ENCODE measurements around the gene GDI2. TPM values are rescaled to one million over a fixed set of nuclear protein-coding genes. Genes with fewer than 3 reads are reported as not detected.

GDI2 gene
- total and polyA plus RNA-seq, 4 donors: 103 to 190 (median 155) TPM

- TF ChIP-seq, protein P1, sequence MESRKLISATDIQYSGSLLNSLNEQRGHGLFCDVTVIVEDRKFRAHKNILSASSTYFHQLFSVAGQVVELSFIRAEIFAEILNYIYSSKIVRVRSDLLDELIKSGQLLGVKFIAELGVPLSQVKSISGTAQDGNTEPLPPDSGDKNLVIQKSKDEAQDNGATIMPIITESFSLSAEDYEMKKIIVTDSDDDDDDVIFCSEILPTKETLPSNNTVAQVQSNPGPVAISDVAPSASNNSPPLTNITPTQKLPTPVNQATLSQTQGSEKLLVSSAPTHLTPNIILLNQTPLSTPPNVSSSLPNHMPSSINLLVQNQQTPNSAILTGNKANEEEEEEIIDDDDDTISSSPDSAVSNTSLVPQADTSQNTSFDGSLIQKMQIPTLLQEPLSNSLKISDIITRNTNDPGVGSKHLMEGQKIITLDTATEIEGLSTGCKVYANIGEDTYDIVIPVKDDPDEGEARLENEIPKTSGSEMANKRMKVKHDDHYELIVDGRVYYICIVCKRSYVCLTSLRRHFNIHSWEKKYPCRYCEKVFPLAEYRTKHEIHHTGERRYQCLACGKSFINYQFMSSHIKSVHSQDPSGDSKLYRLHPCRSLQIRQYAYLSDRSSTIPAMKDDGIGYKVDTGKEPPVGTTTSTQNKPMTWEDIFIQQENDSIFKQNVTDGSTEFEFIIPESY (IDR thresholded peaks at IDR 0.05): no peak
- TF ChIP-seq HNF4A (conservative IDR thresholded peaks at IDR 0.05) (no peak), NR2F2 (IDR thresholded peaks at IDR 0.05) (no peak)
These were observed 36.9 kb downstream of the GDI2 start (continued) for GRCh38 chr10:5776136-5776880.

GRCh38 chr10:5775685-5776084, 37.5 kb downstream of the GDI2 start:
- Histone ChIP-seq H3K9me3 (ENCODE audit: control insufficient read depth in 4 of 4, low read length in 3 of 4) (no peaks in the 10 kb centered on the region), H3K9ac (ENCODE audit: low read depth in 1 of 2, low read length in 2 of 2) (no peak overlapping the region), H3K27ac (ENCODE audit: low read depth in 1 of 2, low read length in 2 of 2) (no peak overlapping the region), H3K4me1 (ENCODE audit: control insufficient read depth in 4 of 4, insufficient read depth in 4 of 4, low read length in 3 of 4) (peaks cover 0 to 8% (median 0%) of the 10 kb centered on the region in 4 donors), H3K27me3 (ENCODE audit: control insufficient read depth in 4 of 4, insufficient read depth in 4 of 4, low read length in 3 of 4) (no peaks in the 10 kb centered on the region), H3K4me3 (ENCODE audit: low read depth in 1 of 3, low read length in 3 of 3) (no peak overlapping the region), H3K36me3 (ENCODE audit: control insufficient read depth in 4 of 4, insufficient read depth in 3 of 4, low read depth in 1 of 4, low read length in 3 of 4) (peaks cover 3 to 27% (median 13%) of the 10 kb centered on the region in 4 donors)
- WGBS: 85% methylated on average over 16 of the region's 16 CpGs
- no peak for DNase-seq (ENCODE audit: low spot score)
- TF ChIP-seq FOXA2 (IDR thresholded peaks at IDR 0.05) (no peak), YY1 (IDR thresholded peaks at IDR 0.05) (no peak)

- peaks cover 0 to 8% (median 0%) of the 10 kb centered on the region in 4 donors for H3K4me1 ChIP-seq (ENCODE audit: control insufficient read depth in 4 of 4, insufficient read depth in 4 of 4, low read length in 3 of 4)
- WGBS: 95% methylated on average over 8 of the region's 8 CpGs
- peaks cover 3 to 27% (median 13%) of the 10 kb centered on the region in 4 donors for H3K36me3 ChIP-seq (ENCODE audit: control insufficient read depth in 4 of 4, insufficient read depth in 3 of 4, low read depth in 1 of 4, low read length in 3 of 4)
- no peaks in the 10 kb centered on the region for H3K9me3 ChIP-seq (ENCODE audit: control insufficient read depth in 4 of 4, low read length in 3 of 4)
- TF ChIP-seq, protein P1 (IDR thresholded peaks at IDR 0.05): no peak
- TF ChIP-seq NR2F2 (IDR thresholded peaks at IDR 0.05): no peak
- no peak for TF ChIP-seq YY1 (IDR thresholded peaks at IDR 0.05)
- no peak for TF ChIP-seq GABPA (IDR thresholded peaks at IDR 0.05 in 1 of 2, conservative IDR thresholded peaks at IDR 0.05 in 1 of 2)
- TF ChIP-seq FOXA2 (IDR thresholded peaks at IDR 0.05): no peak
- TF ChIP-seq CTCF (IDR thresholded peaks at IDR 0.05; ENCODE audit: low read depth, low read length, missing input control): no peak
- TF ChIP-seq, protein P2, sequence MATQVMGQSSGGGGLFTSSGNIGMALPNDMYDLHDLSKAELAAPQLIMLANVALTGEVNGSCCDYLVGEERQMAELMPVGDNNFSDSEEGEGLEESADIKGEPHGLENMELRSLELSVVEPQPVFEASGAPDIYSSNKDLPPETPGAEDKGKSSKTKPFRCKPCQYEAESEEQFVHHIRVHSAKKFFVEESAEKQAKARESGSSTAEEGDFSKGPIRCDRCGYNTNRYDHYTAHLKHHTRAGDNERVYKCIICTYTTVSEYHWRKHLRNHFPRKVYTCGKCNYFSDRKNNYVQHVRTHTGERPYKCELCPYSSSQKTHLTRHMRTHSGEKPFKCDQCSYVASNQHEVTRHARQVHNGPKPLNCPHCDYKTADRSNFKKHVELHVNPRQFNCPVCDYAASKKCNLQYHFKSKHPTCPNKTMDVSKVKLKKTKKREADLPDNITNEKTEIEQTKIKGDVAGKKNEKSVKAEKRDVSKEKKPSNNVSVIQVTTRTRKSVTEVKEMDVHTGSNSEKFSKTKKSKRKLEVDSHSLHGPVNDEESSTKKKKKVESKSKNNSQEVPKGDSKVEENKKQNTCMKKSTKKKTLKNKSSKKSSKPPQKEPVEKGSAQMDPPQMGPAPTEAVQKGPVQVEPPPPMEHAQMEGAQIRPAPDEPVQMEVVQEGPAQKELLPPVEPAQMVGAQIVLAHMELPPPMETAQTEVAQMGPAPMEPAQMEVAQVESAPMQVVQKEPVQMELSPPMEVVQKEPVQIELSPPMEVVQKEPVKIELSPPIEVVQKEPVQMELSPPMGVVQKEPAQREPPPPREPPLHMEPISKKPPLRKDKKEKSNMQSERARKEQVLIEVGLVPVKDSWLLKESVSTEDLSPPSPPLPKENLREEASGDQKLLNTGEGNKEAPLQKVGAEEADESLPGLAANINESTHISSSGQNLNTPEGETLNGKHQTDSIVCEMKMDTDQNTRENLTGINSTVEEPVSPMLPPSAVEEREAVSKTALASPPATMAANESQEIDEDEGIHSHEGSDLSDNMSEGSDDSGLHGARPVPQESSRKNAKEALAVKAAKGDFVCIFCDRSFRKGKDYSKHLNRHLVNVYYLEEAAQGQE (IDR thresholded peaks at IDR 0.05): no peak
- no peak for TF ChIP-seq TAF1 (conservative IDR thresholded peaks at IDR 0.05)
- TF ChIP-seq HNF4G (IDR thresholded peaks at IDR 0.05): no peak
- no peak for TF ChIP-seq FOXA1 (IDR thresholded peaks at IDR 0.05)
- TF ChIP-seq JUND (IDR thresholded peaks at IDR 0.05): no peak
- no peak for TF ChIP-seq RXRA (IDR thresholded peaks at IDR 0.05)
- TF ChIP-seq, protein P3, sequence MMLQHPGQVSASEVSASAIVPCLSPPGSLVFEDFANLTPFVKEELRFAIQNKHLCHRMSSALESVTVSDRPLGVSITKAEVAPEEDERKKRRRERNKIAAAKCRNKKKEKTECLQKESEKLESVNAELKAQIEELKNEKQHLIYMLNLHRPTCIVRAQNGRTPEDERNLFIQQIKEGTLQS (IDR thresholded peaks at IDR 0.05): no peak
- TF ChIP-seq HNF4A (conservative IDR thresholded peaks at IDR 0.05): no peak
- no peak for DNase-seq (ENCODE audit: low spot score)
- H3K27me3 ChIP-seq (ENCODE audit: control insufficient read depth in 4 of 4, insufficient read depth in 4 of 4, low read length in 3 of 4): no peaks in the 10 kb centered on the region
- no peak overlapping the region for H3K9ac ChIP-seq (ENCODE audit: low read depth in 1 of 2, low read length in 2 of 2)
- H3K4me3 ChIP-seq (ENCODE audit: low read depth in 1 of 3, low read length in 3 of 3): no peak overlapping the region
- no peak overlapping the region for H3K27ac ChIP-seq (ENCODE audit: low read depth in 1 of 2, low read length in 2 of 2)
These were observed 38.1 kb downstream of the GDI2 start for GRCh38 chr10:5774987-5775620.
